A549 treated with GW870086 at 1 μM for 4 hours (cell line): ENCODE measurements around the gene PSMB9. TPM values are rescaled to one million over a fixed set of nuclear protein-coding genes. Genes with fewer than 3 reads are reported as not detected.

Experiments used
- total RNA-seq: library from RNA; stranded (reverse); fragments of 200-300 nt; extraction: Qiagen RNA extraction; gene quantifications from 5 replicates; pipeline ENCODE4 v1.2.3, GENCODE V29; 2022; ENCODE audit warnings: low read depth

Gene PSMB9
- total RNA-seq, result 15.8 to 26.0 TPM (median 18.9 TPM) in 5 replicates

DNA sequence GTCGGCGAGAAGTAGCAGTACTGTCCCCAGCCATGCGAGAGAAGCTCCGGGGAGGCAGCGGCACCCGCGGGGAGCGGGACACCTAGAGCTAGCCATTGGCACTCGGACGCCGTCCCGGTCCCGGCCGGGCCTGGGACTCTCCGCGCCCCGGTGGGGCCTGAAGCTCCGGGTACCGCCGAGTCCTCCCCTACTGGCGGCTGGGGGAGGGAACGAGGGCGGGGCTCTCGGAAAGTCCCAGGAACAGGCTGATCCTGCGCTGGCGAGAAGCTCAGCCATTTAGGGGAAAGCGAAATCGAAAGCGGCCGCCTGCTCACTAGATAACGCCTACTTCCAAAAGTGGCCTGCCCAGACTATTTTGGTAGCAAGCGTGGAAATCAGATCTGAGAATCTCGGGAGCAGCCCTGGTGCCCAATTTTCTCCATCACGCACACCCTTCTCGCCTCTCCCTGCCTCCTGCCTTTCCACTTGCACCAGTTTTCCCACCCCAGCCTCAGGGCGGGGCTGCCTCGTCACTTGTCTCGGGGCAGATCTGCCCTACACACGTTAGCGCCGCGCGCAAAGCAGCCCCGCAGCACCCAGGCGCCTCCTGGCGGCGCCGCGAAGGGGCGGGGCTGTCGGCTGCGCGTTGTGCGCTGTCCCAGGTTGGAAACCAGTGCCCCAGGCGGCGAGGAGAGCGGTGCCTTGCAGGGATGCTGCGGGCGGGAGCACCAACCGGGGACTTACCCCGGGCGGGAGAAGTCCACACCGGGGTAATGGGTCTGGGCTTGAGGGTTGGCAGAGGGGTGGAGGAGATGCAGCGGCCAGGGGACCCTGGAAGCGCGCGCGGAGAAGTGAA is at the start of gene PSMB9, which contains the start of gene TAP1:
Gene PSMB9, plus strand, starts transcription at position 652 of the 835 bp plus-strand sequence. Its CDS starts 38 bp downstream, at position 690.
Gene TAP1, minus strand, starts transcription at position 164 of the 835 bp plus-strand sequence. Its CDS starts 68 bp downstream, at position 96.

DNA sequence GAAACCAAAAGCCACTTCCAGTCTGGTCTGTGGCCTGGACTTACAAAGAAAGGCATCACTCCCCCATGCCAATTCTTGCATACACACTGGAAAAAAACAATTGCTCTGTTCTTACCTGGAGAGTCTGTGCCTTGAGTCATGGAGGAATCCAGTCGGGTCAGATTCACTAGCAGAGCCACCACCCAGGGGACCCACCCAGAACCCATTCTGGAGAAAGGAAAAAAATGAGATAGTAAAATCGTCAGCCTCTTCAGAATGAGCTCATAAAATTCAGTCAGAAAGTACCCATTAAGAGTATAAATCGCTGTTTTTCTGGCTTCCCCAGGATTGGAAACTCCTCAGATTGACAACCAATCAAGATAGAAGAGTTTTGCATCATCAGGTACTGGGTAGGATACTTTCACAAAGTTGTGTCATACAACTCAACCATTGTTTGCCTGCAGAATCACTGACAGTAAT is 37.2 kb upstream of the PSMB9 start, which contains the start of gene HLA-DOB:
Gene HLA-DOB, minus strand, starts transcription at position 257 of the 459 bp plus-strand sequence. Its CDS starts 51 bp downstream, at position 206.

DNA sequence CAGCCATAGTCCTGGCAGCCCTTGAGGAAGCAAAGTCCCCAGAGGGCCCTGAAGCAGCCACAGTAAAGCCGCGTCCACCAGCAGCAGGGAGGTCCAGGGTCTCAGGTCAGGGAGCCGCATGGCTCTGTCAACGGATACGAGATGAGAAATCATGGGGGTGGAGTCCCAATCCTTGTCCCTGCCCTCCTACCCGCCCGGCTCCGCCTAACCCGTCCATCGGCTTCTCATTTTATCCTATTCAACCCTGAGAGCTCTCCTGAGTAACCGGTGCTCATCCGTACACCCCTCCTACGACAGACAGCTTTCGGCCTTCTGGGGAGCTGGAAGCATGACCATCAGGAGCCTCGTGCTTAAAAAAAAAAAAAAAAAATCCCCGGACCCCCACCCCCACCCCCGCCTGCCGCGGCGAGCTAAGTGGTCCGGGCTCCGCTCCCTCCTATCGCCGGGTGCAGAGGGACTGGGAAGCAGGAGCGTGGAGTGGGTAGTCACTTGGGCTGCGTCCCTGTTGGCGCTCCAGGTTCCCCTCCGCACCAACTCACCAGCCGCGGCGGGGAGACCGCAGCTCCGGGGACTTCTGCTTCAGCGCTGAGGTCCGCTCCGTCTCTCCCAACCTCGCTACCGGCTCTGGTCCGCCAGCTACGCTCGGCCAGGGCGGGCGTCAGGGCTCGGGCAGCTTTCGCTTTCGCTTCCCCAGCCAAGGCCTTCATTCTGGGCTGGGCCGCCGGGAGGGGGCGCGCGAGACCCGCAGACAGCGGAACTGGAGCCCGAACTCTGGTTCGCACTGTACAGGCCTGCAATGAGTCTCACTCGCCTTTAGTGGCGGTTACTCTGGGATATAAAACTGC is 15.7 kb upstream of the PSMB9 start, which contains the start of gene TAP2:
Gene TAP2, minus strand, starts transcription at position 626 of the 845 bp plus-strand sequence. Its CDS starts 506 bp downstream, at position 120.

DNA sequence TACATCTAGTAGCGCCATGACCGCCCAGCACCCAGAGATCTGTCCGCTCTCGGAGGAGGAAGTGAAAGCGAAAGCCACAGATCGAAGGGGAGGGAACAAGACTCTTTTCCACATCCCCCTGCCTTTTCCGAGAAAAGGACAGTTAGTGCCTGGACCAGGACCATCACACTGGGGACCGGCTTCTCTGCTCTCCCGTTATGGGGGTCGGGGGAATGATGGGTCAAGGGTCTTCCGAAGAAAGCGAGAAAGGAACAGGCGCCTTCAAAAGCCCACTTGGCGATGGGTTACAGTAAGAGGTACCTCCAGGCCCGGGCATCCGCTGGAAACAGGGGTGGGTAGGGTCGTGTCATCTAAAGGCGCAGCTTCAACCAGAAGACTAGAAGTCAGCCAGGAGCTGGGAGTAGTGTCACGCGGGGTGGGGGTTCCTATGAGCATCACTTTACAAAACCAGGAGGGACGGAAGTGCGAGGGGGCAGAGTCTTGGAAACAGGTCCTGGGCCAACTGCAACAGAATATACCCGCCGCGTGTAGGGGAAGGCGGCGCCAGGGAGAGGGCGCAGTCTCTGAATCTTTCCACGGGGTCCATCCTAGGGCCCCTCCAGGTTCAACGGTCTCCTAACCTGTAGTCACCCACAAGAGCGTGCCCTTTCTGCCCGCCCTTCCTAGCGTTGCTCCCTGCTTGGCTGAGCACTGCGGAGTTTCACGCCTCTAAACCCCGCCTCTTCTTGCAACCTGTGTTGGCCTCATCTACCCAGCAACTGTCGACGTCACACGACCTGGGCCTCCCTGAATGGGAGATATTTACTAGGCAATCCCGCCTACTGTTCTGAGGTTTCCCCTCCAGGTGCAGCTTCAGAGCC is 9.8 kb upstream of the PSMB9 start, which contains the start of gene PSMB8:
Gene PSMB8, minus strand, starts transcription at position 69 of the 860 bp plus-strand sequence. Its CDS starts 51 bp downstream, at position 18.

Other genes with a start within 250 kb of the PSMB9 start
- not detected in 5 replicates for gene HLA-DQA1, start 216.8 kb upstream of the PSMB9 start, total RNA-seq
- not detected in 5 replicates for gene HLA-DQB1, start 187.5 kb upstream of the PSMB9 start, total RNA-seq
- gene HLA-DQA2, start 112.8 kb upstream of the PSMB9 start, total RNA-seq, result not detected in 5 replicates
- not detected in 5 replicates for gene HLA-DQB2, start 90.7 kb upstream of the PSMB9 start, total RNA-seq
- 0.18 to 0.36 TPM (median 0.30 TPM) in 4 of 5 replicates, not detected in the other for gene HLA-DOB, start 37.2 kb upstream of the PSMB9 start, total RNA-seq
- gene TAP2, start 15.5 kb upstream of the PSMB9 start, total RNA-seq, result 13.2 to 21.8 TPM (median 16.8 TPM) in 5 replicates
- gene PSMB8, start 10.1 kb upstream of the PSMB9 start, total RNA-seq, result 18.2 to 24.9 TPM (median 19.5 TPM) in 5 replicates
- 34.1 to 42.0 TPM (median 39.9 TPM) in 5 replicates for gene TAP1, start 488 bp upstream of the PSMB9 start, total RNA-seq
- 1.1 to 2.3 TPM (median 1.4 TPM) in 5 replicates for gene HLA-DMB, start 86.8 kb downstream of the PSMB9 start, total RNA-seq
- 2.4 to 4.1 TPM (median 2.5 TPM) in 5 replicates for gene HLA-DMA, start 98.9 kb downstream of the PSMB9 start, total RNA-seq
- gene BRD2, start 114.4 kb downstream of the PSMB9 start, total RNA-seq, result 110 to 139 TPM (median 125 TPM) in 5 replicates
- 0.03 to 0.14 TPM in 2 of 5 replicates, not detected in the others for gene HLA-DOA, start 155.4 kb downstream of the PSMB9 start, total RNA-seq
- not detected in 5 replicates for gene HLA-DPA1, start 219.5 kb downstream of the PSMB9 start, total RNA-seq
- gene HLA-DPB1, start 221.8 kb downstream of the PSMB9 start, total RNA-seq, result not detected in 5 replicates